Kidney (tissue), 2 donors: ENCODE data around the gene DPCD. TPM values are rescaled to one million over a fixed set of nuclear protein-coding genes. Genes with fewer than 3 reads are reported as not detected.

ENCODE experiments used
- microRNA-seq: library from miRNA; unstranded; fragments of <30 nt; microRNA quantifications from one replicate; pipeline ENCODE4 v1.2.0, GENCODE V29; 2020
- polyA plus RNA-seq: library from polyadenylated mRNA; stranded (reverse); fragments of 350-450 nt; fragmentation: Illumina TruSeq; extraction: RNeasy Lipid Tissue Mini Kit (QIAGEN cat#74804); gene quantifications from one replicate; pipeline ENCODE4 v1.2.3, GENCODE V29; 2014; ENCODE audit warnings: low read depth, low replicate concordance; ENCODE audit not compliant: insufficient read depth
- total RNA-seq: library from RNA; stranded (reverse); fragmentation: NEBNext Ultra II Directional; extraction: Animal tissue kit (Norgen Biotek cat#: 25700); gene quantifications from one replicate; pipeline ENCODE4 v1.2.1, GENCODE V29; 2021
- donor health status: DM: yes; HTN: yes; CAD: no.

Gene DPCD
- total and polyA plus RNA-seq, 2 donors from 2014 or later: 26.4 to 63.1 TPM

Small RNA genes within 50 kb of the gene (microRNA-seq; reads per million reads assigned to microRNA genes)
- gene MIR3158-1 (not detected), gene MIR3158-2 (not detected)

Other genes starting within 250 kb of the DPCD start
- gene BTRC, start 234.2 kb upstream of the DPCD start, total RNA-seq: 18.0 TPM
- 6.7 TPM for gene BTRC, start 234.2 kb upstream of the DPCD start, polyA plus RNA-seq
- 35.2 TPM for gene POLL, start 64 bp upstream of the DPCD start, total RNA-seq
- 27.5 TPM for gene POLL, start 64 bp upstream of the DPCD start, polyA plus RNA-seq
- gene FBXW4, start 106.8 kb downstream of the DPCD start, total RNA-seq: 80.1 TPM
- 47.6 TPM for gene FBXW4, start 106.8 kb downstream of the DPCD start, polyA plus RNA-seq
- gene FGF8, start 187.8 kb downstream of the DPCD start, total RNA-seq: not detected
- gene FGF8, start 187.8 kb downstream of the DPCD start, polyA plus RNA-seq: not detected
- 23.8 TPM for gene NPM3, start 195.1 kb downstream of the DPCD start, total RNA-seq
- 34.0 TPM for gene NPM3, start 195.1 kb downstream of the DPCD start, polyA plus RNA-seq
- gene OGA, start 230.1 kb downstream of the DPCD start, total RNA-seq: 146 TPM
- 33.4 TPM for gene OGA, start 230.1 kb downstream of the DPCD start, polyA plus RNA-seq